T1000 (cell line): ENCODE results near the gene RAB40C.

Source experiments
- DNase-seq: peaks from one replicate; lab custom pipeline; 2025; ENCODE audit warnings: mixed read lengths; lab: John Stamatoyannopoulos, UW

RAB40C gene

DNA sequence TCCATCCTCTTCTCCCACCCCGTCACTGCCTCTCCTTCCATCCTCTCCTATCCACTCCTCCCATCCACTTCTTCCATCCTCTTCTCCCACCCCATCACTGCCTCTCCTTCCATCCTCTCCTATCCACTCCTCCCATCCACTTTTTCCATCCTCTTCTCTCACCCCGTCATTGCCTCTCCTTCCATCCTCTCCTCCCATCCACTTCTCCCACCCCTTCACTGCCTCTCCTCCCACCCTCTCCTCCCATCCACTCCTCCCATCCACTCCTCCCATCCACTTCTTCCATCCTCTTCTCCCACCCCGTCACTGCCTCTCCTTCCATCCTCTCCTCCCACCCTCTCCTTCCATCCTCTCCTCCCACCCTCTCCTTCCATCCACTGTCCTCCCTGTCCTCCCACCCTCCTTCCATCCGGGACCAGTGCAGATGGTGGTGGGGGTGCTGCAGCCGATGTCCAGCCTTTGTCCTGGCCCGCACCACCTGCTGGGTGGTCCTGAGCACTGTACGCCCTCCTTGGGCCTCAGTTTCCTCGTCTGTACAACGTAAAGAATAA is 42.0 kb downstream of the RAB40C start:
- no peak for DNase-seq

DNA sequence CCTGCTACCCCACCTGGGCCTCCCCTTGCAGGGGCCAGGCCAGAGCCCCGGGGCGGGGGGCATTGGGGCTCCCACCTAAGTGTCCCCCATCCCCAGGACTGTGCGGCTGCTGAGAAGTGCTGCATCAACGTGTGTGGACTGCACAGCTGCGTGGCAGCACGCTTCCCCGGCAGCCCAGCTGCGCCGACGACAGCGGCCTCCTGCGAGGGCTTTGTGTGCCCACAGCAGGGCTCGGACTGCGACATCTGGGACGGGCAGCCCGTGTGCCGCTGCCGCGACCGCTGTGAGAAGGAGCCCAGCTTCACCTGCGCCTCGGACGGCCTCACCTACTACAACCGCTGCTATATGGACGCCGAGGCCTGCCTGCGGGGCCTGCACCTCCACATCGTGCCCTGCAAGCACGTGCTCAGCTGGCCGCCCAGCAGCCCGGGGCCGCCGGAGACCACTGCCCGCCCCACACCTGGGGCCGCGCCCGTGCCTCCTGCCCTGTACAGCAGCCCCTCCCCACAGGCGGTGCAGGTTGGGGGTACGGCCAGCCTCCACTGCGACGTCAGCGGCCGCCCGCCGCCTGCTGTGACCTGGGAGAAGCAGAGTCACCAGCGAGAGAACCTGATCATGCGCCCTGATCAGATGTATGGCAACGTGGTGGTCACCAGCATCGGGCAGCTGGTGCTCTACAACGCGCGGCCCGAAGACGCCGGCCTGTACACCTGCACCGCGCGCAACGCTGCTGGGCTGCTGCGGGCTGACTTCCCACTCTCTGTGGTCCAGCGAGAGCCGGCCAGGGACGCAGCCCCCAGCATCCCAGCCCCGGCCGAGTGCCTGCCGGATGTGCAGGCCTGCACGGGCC is 42.8 kb downstream of the RAB40C start:
- no peak for DNase-seq

DNA sequence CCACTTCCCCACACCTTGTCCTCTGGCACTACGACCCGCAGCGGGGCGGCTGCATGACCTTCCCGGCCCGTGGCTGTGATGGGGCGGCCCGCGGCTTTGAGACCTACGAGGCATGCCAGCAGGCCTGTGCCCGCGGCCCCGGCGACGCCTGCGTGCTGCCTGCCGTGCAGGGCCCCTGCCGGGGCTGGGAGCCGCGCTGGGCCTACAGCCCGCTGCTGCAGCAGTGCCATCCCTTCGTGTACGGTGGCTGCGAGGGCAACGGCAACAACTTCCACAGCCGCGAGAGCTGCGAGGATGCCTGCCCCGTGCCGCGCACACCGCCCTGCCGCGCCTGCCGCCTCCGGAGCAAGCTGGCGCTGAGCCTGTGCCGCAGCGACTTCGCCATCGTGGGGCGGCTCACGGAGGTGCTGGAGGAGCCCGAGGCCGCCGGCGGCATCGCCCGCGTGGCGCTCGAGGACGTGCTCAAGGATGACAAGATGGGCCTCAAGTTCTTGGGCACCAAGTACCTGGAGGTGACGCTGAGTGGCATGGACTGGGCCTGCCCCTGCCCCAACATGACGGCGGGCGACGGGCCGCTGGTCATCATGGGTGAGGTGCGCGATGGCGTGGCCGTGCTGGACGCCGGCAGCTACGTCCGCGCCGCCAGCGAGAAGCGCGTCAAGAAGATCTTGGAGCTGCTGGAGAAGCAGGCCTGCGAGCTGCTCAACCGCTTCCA is 43.6 kb downstream of the RAB40C start:
- DNase-seq = no peak

DNA sequence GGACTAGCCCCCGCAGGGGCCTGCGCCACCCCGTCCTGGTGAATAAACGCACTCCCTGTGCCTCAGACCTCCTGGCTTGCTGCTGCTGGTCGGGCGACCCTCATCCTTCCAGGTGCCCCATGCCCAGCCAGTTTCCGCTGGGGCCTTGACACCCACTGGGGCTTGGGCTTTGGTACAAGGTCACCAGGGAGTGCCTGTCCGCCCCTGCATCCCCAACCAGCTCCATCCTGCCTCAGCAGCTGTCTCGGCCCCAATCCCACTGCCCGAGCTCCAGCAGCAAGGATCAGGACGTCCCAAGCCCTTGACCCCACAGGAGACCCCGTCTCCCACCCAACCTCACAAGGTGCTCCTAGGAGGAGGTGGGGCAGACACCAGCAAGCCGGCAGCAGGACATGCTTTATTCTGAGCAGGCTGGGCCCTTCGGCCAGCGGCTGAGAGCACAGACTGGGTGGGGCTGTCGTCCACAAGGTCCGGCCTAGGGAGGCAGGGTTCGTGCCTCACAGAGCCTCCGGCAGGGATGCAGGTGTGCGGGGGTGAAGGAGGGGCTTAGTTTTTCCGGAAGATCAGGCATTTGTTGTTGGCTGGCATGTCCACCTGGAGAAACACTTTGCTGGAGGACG is 44.3 kb downstream of the RAB40C start:
- no peak for DNase-seq

DNA sequence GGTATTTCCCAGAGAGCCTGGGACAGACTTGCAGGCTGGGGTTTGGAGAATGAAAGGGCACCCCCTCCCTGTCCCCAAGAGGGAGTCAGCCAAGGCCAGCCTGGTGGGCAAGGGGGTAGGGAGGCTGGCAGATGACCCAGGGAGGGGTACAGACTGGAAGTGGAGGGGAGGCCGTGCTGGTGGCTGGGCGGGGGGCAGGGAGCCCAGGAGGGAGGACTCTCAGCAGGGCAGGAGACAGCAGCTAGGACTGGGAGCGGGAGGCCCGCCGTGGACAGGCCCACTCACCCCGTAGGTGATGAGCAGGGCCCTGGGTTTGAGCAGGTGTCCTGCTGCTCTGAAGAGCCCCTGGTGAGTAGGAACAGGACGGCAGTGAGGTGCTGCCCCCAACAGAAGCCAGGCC is 45.1 kb downstream of the RAB40C start:
- DNase-seq = no peak

DNA sequence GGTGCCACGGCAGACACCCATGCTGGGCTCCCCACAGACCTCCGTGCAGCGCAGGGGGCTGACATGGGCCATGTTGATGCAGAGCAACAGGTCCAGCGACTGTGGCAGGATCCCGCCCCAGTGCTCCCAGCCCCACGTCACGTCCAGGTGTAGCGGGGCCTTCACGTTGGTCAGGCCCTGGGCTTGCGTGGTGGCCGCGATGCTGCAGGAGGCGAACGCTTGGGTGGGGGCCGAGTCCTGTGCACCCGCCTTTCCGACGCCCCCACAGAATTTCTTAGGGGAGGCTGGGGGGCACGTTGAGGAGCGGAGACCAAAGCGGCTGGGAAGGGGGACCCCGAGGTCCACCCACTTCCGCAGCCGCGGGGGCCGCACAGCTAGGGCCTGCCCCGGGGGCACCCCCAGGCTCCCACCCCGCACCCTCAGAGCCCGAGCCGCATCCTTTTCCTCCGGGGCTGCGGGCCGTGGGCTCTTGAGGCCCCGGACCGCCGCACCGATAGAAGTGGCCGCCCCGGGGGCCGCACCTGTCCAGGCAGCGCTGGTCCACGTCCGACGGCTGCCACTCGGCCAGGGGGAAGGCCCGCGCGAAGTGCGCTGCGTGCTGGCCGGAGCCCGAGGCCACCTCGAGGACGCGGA is 45.8 kb downstream of the RAB40C start:
- DNase-seq = no peak

DNA sequence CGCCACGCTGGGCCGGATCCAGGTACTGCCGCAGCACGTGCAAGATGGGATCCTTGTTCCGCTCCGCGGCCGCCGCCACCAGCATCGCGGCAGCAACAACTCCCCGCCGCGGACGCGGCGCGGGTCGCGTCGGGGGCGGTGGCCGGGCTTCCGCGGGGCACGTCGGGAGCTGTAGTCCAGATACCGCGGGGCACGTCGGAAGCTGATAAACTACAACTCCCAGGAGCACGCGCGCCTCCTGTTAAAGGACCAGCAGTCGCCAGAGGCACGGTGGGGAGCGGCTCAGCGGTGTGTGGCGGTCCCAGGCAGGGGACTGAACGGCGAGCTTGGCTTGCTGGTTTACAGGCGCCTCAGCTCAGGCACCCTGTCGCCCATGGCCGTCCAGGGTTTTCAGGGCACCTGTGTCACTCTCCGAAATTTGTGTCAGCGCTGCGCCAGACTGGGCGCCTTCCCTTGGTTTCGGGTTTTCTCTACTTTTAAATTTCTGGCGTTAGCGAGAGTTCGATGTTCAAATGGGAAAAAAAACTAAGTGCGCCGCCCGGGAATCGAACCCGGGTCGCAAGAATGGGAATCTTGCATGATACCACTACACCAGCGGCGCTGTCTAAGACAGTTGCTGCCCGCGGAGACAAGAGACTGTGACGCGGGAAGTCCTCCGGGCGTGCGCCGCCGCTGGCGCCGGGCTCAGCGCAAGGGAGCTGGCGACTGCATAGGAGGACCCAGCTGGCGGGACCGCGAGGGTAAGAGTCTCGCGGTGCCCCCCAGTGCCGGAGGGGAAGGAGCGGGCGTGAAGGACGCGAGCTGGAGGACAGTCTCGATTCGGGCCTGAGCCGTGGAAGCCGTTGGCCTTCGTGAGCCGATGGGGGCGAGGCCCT is 46.6 kb downstream of the RAB40C start, which contains the start of gene METTL26:
Gene METTL26 (minus strand): TSS at position 100 of the 875 bp plus-strand sequence. CDS start 15 bp downstream, at position 85.
- DNase-seq = peak; percentile 95

DNA sequence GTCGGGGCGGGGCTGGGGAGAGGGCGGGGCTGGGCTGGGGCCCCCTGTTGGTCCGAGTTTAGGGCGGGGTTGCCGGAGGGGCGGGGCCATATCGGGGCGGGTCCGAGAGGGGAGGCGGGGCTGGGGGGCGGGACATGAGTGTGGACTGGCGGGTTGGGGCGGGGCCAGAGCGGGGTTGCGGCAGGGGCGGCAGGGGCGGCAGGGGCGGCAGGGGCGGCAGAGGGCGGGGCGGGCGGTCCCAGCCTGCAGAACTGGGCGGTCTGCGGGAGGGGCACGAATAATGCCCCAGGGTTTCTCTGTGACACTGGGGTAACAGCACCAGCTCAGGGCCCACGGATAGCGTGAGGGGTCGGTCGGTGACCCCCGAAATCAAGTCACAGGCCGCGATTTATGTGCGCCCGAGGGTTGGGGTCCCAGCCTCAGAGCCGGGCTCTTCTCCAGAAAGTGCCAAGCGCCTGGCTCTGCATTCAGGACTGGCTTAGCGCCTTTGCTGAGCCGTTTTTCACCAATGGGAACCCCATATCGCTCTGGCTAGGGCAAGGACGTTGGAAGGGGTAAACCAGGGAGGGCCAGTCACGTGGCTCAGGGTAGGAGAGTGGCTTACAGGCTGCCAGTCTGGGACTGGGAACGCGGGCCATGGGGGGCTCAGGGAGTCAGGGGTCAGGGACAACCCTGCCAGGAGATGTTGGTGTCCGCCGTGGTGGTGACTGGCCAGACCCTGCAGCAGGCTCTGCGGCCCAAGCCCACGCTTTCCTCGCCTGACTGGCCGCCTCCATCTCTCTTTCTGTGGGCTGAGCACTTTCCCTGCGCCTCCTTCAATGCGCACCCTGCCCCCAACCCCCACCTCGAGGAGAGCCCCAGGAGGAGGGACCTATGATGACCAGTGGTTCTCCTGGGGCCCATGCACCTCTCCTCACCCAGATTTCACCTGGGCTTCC is 47.5 kb downstream of the RAB40C start:
- no peak for DNase-seq

DNA sequence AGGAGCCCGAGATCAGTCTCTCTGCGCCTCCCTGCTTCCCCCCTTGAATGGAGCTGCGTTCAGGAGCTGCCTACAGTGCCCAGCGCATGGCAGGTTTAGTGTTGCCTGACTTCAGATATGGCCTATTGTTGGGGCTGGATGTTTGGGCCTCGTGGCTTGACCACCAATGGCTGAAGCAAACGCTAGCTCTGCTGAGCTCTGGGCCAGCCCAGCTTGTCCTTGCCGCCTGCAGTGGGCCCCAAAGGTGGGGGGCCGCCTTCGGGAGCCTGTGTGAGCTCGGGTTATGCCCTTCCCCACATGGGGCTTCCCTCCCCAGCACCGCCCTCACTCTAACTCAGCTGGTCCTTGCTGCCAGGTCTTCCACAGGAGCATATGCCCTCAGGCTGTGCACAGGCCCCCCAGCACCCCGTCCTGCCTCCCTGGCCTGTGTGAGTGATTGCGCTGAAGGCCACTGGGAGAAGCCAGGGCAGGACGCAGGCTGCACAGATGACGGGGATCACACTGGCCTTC is 48.2 kb downstream of the RAB40C start:
- no peak for DNase-seq

DNA sequence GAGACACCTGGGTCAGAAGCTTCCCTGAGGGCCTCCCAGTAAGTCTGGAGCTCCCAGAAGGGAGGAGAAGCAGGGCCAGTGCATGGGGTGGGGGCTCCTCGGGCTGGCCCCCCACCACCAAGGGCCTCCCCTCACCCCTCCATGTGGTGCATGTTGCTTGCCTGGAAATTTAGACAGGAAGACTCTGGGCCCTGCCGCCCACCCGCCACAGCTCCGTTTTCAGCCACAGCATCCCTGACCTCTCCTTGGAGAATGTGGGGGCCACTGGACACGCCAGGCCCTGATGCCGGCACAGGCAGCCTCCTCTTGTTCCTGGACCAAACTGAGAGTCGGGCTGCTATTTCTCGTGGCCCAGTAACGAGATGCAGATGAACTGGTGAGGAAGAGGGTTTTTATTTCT is 49.0 kb downstream of the RAB40C start:
- no peak for DNase-seq

DNA sequence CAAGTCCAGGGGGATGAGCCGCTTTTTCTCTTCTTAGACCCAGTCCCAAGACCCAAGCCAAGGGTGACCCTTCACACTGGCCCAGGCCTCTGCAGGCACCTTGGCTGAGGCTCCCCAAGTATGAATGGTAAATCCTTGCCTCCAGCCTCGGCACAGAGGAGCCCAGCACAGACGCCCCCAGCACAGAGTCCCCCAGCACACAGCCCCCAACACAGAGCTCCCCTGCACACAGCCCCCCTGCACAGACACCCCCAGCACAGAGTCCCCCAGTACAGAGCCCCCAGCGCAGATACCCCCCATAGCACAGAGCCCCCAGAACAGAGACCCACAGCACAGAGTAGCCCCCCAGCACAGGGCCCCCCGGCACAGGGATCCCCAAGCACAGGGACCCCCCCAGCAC is 50.7 kb downstream of the RAB40C start:
- no peak for DNase-seq

DNA sequence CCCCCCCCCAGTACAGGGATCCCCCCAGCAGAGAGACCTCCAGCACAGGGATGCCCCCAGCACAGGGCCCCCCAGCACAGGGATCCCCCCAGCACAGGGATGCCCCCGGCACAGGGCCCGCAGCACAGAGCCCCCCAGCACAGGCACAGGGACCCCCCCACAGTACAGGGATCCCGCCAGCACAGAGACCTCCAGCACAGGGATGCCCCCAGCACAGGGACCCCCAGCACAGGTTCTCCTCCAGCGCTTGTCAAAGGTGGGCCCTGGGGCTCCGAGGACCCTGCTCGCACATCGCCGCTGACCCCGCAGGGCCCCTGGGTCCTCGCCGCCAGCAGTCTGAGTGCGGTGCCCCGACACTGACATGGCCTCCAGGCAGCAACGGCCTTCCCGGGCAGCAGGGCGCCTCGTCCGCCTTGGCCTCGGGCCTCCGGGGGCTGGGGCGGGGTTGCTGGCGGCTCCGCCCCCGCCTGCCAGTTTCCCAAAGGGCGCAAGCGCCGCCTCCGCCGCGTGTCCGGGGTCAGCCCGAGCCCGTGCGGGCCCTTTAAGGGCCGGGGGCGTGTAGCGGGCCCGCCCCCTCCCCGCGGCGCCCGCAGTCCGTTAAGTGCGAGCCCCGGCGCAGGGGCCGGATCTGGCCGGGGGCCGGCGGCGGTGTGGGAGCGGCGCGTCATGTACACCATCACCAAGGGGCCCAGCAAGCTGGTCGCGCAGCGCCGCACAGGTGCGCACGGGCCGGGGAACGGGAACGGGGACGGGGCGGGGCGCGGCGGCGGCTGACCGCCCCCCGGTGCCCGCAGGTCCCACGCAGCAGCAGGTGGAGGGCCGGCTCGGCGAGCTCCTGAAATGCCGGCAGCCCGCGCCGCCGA is 51.7 kb downstream of the RAB40C start, which contains the start of gene MCRIP2:
Gene MCRIP2 (plus strand): TSS at position 503 of the 863 bp plus-strand sequence. CDS start 164 bp downstream, at position 667.
- DNase-seq = peak; percentile 72

DNA sequence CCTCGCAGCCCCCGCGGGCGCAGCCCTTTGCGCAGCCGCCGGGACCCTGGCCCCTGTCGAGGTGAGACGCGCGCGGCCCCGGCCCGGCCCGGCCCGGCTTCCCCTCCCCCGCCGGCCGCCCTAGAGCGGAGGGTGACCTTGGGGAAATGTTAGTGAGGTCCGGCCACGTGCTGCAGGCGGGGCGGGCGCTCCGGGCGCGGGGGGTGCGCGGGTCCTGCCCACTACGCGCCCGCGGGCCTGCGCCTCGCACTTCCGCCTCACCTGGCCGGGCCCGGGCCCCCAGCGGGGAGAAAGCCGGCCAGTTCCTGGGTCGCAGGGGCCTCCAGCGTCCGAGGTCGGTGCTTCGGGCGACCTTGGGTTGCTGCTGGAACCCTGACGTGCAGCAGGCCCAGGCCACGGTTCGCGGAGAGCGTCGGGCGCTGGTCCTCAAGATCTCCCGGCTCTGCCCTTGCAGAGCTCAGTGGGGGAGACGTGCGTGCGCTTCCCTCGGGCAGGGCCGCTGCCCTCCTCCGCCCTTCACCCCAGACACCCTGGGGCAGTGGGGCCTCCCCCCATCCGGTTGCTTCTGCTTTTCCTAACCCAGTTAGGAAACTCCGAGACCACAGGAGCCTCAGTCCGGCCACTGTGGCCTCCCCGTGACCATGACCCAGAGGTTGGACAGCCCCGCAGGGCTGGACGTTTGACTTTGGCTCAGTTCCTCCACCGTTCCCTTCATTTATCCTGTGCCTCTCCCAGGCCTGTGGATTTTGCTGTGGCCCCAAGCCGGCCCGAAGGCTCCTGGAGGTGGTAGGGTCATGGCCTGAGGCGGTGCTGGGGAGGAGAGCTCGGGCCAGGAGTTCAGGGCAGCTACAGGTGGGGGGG is 52.6 kb downstream of the RAB40C start:
- no peak for DNase-seq

DNA sequence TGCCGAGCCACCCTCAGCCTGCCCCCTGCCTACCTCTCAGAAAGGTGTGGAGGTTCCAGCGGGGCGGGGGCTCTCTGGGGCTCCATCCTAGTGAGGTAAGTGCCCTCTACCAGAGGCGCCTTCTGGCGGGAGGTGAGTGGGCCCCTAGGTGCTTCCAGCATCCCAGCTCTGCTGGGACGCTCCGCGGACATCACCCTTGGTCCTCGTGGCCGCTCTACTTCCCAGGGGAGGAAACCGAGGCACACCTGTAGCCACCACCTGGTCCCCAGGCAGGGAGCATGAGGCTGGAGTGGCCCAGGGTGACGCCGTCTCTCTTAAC is 53.1 kb downstream of the RAB40C start:
- DNase-seq = no peak

DNA sequence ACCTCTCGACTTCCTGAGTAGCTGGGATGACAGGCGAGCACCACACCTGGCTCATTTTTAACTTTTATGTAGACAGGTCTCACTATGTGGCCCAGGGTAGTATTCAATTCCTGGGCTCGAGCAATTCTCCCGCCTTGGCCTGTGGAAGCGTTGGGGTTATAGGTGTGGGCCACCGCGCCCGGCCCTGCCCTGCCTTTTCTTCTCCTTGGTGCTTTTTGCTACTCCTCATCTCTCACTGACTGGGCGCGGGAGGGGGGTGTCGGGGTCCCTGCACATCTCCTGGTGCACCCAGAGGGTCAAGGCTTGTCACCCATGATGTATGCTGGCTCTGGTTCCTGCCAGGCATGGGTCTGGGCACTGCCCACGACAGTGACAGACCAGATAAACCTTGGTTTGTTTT is 54.7 kb downstream of the RAB40C start:
- DNase-seq = no peak

DNA sequence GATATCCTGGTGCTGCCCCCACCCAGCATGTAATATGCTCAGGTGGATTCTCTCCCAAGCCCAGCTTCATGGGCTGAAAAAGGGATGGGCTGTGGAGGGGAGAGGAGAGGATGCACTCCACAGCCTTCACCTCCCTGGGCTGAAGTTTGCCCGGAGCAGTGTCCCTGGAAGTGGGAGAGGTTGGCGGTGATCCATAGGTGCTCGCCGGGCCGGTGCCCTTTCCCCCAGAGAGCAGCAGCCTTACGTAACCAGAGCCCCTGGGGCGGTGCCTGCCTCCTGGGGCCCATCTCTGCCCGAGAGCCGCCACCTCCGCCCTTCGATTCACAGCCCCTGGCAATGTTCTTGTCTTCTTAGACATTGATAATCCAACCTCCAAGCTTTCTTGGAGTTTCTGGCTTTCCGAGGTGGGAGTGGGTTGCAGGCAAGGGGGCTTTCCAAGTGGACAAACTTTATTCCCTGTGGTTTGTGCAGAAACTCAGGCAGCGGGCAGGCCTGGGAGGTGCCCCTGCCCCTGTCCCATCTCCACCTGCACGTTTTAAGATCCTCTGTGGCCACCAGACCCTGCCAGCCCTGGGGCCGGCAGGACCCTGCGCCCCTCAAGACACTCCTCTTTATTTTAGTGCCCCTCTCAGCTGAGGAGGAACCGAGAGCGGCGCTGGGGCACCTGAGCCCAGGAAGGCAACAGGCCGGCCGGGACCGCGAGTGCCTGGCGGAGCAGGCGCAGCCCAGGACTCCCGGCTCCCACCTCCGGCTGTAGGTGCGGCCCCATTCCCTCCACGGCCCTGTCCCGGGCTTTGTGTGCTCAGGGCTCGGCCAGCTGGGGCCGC is 56.2 kb downstream of the RAB40C start:
- peak; percentile 25 for DNase-seq

DNA sequence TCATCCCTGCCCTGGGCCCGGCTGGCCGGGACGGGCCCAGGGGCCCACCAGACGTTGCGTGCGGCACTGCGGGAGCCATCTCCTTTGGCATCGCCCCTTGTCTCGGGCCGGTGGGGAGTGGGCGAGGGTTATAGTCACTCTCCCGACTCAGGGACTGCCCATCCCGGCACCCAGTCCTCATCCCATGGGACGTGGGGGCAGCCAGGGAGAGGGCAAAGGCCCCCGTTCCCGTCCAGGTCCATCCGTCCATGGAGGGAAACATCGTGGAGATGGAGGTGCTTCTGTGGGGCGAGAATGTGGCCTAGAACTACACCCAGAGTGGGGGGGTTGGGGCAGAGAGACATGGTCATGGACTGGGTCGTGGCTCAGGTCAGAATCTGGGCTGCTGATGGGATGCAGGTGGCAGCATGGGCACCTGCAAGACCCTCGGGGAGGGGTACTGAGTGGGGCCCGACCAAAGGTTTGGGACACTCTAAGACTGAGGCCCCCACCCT is 56.9 kb downstream of the RAB40C start:
- no peak for DNase-seq
